ENCODE results near the gene KBTBD13.
A peak's percentile ranks its signal among the peaks of the same experiment; 100 is the strongest.

KBTBD13 gene

DNA sequence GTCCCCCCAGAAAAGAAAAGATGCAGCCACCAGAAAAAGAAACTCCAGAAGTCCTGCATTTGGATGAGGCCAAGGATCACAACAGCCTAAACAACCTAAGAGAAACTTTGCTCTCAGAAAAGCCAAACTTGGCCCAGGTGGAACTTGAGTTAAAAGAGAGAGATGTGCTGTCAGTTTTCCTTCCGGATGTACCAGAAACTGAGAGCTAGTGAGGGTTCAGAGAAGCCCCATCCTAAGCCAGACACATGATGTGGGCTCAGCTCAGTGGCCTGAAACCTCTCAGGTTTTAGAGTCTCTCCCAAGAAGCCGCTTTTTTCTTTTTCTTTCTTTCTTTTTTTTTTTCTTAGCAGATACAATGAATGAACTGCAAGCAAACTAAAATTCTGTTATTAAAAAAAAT, 23.6 kb upstream of the KBTBD13 start:
- DNase-seq, result no peak

DNA sequence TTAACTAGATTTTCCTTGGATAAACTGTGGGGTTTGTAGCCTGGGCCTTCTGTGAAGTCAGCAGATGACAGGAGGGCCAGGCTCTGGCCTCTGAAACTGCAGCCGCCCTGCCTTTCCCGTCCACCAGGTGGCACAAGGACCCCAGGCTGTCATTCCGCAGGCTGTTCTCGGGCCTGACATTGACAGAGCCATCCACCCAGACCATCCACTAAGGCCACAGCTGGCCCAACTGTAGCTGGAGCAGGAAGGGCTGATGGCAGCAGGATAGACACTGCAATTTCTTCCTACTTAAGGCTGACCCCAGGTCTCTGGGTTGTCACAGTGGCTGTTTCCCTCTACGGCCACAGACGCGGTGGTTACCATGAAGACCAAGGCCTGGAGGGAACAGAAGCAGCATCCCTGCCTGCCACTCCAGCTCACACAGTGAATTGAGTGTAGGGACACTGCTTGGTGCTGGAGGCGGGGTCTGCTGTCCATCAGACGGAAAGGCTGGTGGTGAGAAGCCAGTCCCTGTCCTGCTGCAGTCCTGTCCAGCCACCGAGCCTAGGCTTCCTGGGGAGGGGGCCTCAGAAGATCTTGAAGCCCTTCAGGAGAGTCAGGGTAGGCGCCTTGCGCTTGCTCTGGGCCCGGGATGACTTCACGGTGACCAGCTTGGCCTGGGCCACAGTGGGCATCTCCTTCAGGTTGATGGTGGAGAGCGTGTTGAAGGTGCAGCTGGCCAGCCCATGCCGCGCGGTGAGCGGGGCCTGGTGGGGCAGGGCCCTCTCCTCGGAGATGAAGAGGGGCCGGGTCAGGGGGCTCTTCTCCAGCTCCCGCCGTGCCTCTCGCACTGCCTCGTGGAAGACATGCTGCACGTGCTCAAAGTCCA, 22.0 kb upstream of the KBTBD13 start:
- peak; percentile 53 for DNase-seq

GRCh38 chr15:65055201-65055870, 21.2 kb upstream of the KBTBD13 start:
- DNase-seq, result peak; percentile 63

- DNase-seq, result no peak
Observed at GRCh38 chr15:65056106-65056505, 20.4 kb upstream of the KBTBD13 start.

- no peak for DNase-seq
Observed at GRCh38 chr15:65056868-65057548, 19.5 kb upstream of the KBTBD13 start.

- DNase-seq, result no peak
Observed at GRCh38 chr15:65057549-65057940, 19.0 kb upstream of the KBTBD13 start.

DNA sequence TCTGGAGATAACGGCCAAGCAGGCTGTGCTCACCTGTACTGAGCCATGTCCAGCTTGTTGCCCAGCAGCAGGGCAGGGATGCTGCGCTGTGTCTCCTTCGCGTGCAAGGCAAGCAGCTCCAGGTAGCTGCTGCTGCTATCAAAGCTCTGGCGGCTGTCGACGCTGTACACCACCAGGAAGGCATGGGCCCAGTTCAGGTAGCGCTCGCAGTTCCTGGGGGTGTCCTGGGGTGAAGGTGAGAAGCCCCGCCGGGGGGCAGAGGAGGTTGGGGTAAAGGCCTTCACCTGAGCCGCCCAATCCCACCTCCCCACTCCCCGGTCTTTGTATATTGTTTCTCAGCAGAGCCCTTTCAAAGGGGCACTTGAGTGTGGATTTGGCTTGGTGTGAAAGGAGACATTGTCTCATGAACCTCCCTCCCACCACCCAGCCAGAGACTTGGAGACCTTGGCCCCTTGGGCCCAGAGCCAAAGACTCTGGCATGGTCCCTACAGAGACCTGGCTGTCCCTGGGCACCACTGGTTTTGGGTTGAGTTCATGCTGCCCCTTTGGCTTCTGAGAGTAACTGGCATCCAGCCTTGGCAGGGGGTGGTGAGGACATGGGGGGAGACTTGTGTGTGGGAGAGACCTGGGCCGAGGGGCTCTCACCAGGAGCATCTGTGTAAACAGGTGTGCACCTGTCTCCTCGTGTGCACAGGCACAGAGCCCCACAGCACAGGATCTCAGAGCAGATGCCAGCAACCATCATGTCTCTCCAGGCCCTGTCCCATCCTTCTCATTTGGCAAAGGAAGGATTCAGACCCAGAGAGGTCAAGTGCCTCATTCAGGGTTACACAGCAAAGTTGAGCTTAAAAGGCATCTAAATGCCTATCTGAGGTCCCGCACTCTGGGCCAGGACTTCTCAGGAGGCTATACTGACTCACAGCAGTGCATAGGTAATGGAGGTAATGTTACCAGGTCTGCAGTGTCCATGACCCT, 17.9 kb upstream of the KBTBD13 start:
- no peak for DNase-seq

DNA sequence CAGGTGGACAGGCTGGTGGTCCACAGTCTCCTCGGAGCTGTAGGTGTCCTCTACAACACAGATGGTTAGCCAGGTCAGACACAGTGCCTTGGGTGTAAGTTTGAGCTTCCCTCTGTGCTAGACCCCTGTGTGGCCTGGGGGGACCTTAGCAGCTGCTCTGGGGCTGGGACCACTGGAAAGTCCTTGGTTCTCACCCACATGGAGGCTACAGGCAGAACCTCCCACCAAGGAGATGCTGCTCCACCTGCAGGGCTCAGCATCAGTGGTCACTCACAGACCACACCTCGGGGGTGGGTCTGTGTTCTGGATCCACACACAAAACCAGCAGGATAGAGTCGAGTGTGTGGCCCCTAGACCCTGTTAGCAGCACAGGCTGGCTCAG, 17.2 kb upstream of the KBTBD13 start:
- DNase-seq, result no peak

DNA sequence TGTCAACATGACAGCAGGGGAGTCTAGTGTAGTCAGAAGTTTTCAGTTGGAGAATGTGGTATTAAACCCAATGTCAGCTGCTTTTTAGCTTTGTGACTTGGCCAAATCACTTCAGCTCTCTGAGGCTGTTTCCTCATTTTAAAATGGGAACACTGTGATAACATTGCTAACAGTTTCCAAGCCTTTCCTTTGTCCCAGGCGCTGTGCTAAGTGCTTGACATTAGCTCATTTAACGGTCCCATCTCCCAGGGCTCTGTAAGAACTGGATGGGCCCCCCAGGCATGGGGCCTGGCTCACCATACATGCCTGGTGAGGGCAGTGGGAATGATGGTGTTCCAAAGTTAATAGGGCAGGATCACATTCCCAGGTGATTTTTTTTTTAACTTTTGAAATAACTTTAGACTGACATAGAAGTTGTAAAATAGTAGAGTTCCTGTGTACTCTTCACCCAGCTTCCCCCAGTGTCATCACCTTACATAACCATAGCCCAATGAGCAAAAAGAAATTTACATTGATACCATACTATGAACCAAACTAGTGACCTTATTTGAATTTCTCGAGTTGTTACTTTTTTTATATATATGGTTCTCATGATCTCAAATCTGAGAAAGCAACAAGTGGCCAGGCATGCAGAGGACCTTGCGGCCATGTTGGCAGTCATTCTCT, 16.5 kb upstream of the KBTBD13 start:
- DNase-seq, result no peak

DNA sequence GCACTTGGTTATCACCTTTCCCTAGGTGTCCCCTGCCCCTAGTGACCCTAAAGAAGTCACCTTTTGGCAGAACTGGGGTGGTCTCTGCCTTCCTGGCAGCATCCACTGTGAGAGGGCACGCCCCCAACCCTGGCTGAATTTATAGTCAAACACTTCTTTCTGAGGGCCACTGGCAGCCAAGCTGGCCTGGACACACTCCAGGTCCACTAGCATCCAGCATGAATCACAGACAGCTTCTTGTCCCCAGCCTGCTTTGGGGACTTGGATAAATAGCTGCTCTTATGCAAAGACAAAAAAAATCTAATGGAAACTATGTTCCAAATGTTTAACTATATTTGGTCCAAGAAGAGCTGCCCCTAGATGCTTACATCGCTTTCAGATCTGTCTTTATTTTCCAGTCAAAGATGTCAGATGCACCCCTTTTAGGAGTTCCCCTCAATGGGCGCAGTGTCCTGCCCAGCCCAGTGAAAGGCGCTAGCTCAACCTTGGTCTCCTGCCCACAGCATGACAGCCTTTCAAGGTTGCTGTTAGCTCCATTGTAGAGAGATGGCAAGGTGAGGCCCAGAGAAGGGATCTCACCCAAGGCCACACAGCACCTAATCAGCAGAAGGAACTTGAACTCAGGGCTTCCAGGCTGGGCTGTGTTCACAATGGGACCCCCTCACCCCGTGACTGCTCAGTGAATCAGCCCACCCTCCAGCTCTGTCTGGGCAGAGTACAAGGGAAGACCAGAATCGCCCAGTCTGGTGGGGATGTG, 15.7 kb upstream of the KBTBD13 start:
- no peak for DNase-seq

- no peak for DNase-seq
Observed at GRCh38 chr15:65062061-65062460, 14.5 kb upstream of the KBTBD13 start.

DNA sequence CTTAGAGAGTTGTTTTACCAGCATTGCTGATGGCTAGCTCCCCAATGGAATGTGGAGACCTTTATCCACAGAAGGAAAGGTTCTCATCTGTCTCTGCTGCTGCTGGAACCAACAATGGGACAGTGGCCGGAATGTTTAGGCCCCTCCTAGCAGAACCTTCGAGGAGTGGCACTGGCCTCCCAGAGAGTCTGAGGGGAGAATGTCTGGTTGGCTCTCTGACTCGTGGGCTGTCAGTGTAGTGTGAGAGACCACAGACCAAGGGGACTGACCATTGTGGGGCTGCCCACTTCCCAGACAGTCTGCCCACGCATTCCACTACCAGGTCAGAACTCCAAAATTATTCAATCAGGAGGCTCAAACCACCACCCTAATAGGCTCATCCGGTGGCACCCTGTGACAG, 13.8 kb upstream of the KBTBD13 start:
- no peak for DNase-seq

GRCh38 chr15:65066001-65066634, 10.4 kb upstream of the KBTBD13 start:
- DNase-seq, result no peak

- DNase-seq, result no peak
Observed at GRCh38 chr15:65066635-65067316, 9.8 kb upstream of the KBTBD13 start.

DNA sequence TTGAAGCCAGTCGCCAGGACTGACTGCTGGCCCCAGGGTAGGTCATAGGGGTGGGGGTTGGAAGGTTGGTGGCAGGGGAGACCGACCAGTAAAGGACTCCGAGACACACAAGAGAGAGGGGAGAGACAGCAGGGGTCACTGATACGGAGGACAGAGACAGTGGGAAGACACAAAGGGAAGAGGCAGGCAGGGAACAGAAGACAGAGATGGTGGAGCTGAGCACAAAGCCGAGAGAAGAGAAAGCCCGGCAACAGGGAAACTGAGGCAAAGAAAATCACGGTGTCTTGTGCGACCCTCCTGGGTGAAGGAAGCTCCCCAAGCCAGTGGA, 9.3 kb upstream of the KBTBD13 start:
- no peak for DNase-seq

DNA sequence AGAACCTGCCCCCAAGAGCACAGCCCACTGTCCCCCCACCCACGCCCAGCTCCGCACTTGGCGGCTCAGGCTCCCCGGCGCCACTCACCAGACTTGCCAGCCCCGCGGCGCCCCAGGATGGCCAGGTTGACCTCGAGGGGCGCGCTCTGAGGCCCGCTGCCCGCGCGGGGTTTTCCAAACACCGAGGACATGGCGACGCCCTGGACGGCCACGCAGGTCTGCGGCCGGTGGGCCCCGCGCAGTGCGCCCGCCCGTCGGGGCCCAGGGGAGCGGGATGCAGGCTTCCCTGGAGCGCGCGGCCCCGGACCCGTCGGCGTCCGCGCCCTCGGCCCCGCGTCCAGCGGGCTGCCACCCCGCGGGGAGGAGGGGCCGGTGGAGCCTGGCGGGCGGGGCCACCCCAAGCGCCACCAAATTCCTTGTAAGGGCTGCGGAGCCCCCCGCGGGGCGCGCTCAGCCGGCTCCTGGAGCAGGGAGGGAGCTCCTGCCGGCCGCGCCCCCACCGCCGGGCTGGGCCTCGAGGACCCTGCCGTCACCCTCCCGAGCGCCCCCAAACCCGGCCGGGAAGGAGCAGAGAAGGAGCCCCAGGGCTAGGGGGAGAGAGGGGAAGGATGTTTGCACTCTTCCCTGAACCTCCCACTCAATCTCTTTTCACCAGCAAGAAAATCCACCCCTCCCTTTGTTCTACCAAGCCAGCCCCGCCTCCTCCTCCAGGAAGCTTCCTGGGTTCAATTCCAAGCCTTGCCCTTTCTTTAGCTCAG, 8.7 kb upstream of the KBTBD13 start, which contains the start of gene RASL12:
Gene RASL12, minus strand, starts transcription at position 347 of the 758 bp plus-strand sequence. Its CDS starts 156 bp downstream, at position 191.
- DNase-seq, result no peak

GRCh38 chr15:65068403-65068788, 8.2 kb upstream of the KBTBD13 start:
- no peak for DNase-seq

DNA sequence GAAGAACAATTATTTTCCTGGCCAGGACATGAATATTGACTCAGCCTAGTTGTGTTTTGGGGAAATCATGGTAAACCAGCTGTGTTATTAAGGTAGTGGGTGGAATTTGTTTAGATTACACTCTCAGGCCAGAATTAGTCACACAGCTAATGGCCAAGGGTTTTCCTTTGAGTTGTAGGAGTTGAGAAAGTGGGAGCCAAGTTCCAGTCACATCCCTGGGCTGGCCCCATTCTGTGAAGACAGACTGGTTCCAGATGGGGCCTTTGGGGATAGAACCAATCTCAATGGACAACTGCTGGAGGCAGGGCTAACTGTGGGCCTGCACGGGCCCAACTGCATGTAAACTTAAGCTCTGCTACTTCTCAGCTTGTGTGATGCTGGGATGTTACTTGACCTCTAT, 7.4 kb upstream of the KBTBD13 start:
- no peak for DNase-seq

DNA sequence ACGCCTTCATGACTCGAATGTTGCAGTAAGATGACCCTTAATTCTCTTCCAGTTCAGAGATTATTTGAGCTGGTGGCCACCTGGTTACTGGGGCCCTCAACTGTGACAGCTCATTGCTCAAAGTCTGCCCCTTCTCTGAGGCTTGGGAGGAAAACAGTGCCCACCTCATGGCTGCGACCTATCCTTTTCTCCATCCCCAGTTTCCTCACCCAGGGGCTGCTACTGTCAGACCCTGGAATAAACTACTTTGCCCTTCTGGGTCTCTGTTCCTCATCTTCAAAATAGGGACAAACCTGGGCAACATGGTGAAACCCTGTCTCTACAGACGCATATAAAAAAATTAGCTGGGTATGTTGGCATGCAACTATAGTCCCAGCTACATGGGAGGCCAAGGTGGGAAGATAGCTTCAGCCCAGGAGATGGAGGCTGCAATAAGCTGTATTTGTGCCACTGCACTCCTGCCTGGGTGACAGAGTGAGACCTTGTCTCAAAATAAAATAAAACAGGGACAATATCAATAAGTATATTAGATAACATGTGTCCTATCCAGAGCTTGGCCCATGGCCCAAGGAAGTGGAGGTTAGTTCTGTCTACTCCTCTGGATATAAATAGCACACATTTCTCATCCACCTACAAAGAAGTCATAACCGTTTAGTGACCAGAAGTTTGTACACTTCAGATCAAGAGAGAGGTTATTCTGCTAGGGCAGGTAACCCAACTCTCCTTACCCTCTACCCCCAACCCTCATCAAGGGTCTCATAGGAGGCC, 6.6 kb upstream of the KBTBD13 start:
- no peak for DNase-seq
